ENCODE data around the gene WWOX.

WWOX gene

DNA sequence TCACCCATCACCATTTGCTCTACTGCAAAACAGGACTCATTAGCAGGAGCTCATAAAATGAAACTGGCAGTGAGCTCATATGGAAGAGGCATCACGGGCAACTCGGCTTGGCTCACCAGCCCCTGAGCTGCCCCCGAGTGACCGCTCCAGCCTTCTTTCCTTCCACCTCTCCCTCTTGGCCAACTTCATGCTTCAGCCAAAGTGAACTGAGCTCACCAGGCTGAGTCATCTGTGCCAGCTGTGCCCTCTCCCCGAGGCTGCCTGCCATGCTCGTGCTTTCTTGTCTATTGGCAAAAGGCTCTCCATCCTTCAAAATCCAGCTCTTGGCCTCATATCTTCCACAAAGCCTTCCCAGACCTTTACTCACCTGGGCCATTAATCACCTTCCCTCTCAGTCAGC lies 391.4 kb downstream of the WWOX start:
- no peak overlapping the region for H3K4me3 ChIP-seq
- TF ChIP-seq, protein P1, sequence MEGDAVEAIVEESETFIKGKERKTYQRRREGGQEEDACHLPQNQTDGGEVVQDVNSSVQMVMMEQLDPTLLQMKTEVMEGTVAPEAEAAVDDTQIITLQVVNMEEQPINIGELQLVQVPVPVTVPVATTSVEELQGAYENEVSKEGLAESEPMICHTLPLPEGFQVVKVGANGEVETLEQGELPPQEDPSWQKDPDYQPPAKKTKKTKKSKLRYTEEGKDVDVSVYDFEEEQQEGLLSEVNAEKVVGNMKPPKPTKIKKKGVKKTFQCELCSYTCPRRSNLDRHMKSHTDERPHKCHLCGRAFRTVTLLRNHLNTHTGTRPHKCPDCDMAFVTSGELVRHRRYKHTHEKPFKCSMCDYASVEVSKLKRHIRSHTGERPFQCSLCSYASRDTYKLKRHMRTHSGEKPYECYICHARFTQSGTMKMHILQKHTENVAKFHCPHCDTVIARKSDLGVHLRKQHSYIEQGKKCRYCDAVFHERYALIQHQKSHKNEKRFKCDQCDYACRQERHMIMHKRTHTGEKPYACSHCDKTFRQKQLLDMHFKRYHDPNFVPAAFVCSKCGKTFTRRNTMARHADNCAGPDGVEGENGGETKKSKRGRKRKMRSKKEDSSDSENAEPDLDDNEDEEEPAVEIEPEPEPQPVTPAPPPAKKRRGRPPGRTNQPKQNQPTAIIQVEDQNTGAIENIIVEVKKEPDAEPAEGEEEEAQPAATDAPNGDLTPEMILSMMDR (IDR thresholded peaks at IDR 0.05) = no peak
- no peak for DNase-seq (ENCODE audit: low spot score)
- H3K27ac ChIP-seq = no peak overlapping the region

- Histone ChIP-seq H3K4me3 (no peak overlapping the region), H3K27ac (no peak overlapping the region)
- DNase-seq (ENCODE audit: low spot score) = no peak
- TF ChIP-seq, protein P1 (IDR thresholded peaks at IDR 0.05) = no peak
These were observed 394.1 kb downstream of the WWOX start for GRCh38 chr16:78493573-78493972.

GRCh38 chr16:78494105-78494504 lies 394.7 kb downstream of the WWOX start:
- TF ChIP-seq, protein P1 (IDR thresholded peaks at IDR 0.05) = no peak
- no peak for DNase-seq (ENCODE audit: low spot score)
- Histone ChIP-seq H3K4me3 (no peak overlapping the region), H3K27ac (no peak overlapping the region)

DNA sequence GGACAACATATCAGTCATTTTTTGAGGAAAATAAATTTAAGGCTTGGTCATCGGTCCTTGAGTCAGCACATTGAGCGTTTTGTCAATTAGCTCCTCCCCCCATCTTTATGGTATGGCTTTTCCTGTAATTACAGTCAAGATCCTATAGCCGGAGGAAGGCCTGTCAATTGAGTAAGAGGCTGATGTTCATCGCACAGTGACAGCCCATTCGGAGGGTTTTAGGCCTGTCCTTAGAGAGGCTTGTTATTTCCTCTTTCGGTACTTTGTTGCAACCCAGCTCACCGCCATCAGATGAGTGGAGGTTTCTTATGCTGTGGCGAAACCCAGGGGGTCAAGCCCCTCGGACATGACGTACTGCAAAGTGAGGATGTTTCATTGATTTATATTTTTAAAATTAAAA lies 395.2 kb downstream of the WWOX start:
- TF ChIP-seq, protein P1 (IDR thresholded peaks at IDR 0.05) = no peak
- Histone ChIP-seq H3K4me3 (no peak overlapping the region), H3K27ac (no peak overlapping the region)
- no peak for DNase-seq (ENCODE audit: low spot score)

- DNase-seq (ENCODE audit: low spot score) = no peak
- no peak overlapping the region for H3K27ac ChIP-seq
- no peak overlapping the region for H3K4me3 ChIP-seq
- TF ChIP-seq, protein P1 (IDR thresholded peaks at IDR 0.05) = no peak
These were observed 396.7 kb downstream of the WWOX start for GRCh38 chr16:78496189-78496588.

DNA sequence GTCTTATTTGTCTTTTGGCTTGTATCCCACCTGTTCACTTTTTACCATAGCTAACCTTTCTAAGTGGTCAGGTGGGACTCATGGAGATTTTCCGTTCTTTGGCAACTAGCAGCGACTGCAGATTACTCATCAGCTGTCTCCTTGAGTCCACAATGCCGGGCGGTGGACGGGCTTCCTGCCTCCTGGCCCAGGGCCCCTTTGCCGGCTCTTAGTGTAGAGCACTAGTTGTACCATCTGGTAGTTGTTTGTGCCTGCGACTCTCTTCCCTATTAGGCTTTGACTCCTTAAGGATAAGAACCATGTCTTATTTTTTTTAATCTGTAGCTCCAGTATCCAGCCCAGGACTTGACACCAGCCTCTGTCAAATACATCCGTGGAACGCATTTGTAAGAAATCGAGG lies 399.9 kb downstream of the WWOX start:
- TF ChIP-seq, protein P1 (IDR thresholded peaks at IDR 0.05) = no peak

GRCh38 chr16:78500659-78501270 lies 401.3 kb downstream of the WWOX start:
- TF ChIP-seq, protein P1 (IDR thresholded peaks at IDR 0.05) = no peak
- no peak for DNase-seq (ENCODE audit: low spot score)
- H3K27ac ChIP-seq = no peak overlapping the region
- no peak overlapping the region for H3K4me3 ChIP-seq

More for the DNA sequence above, 399.9 kb downstream of the WWOX start:
- Histone ChIP-seq H3K4me3 (no peak overlapping the region), H3K27ac (no peak overlapping the region)
- DNase-seq (ENCODE audit: low spot score) = no peak

All from coronary artery (tissue), 2 donors.